AG04449 (cell line): Measurements from ENCODE around the gene RBM28.

Experiments
- CTCF ChIA-PET: fragments of 350-600 bp; formaldehyde crosslinking; extraction: SDS; loops from one replicate; lab custom pipeline; 2021; ENCODE audit warnings: antibody characterized with exemption; lab: Yijun Ruan, JAX
- POLR2A ChIA-PET: fragments of 400-600, 350-600 bp; formaldehyde crosslinking; extraction: SDS; loops from one replicate; lab custom pipeline; 2020; ENCODE audit warnings: antibody characterized with exemption, inconsistent platforms; lab: Yijun Ruan, JAX
- DNase-seq: peaks from one replicate; pipeline ENCODE4 v3.0.0-alpha.2; 2010; ENCODE audit warnings: low read depth, low spot score
- H3K4me3 ChIP-seq: 2 replicates; pipeline ENCODE4 v1.5.1; 2011; ENCODE audit warnings: low read depth, mild to moderate bottlenecking, control low read depth, low read length
- CTCF ChIP-seq: IDR thresholded peaks from one replicate; pipeline ENCODE4 v1.5.1; 2011; ENCODE audit warnings: mild to moderate bottlenecking, moderate library complexity, low read length, control low read depth, inconsistent platforms; ENCODE audit not compliant: insufficient read depth; ENCODE audit errors: missing control alignments

RBM28 gene

GRCh38 chr7:128384726-128385125 lies 41.0 kb upstream of the RBM28 start:
- no peak for TF ChIP-seq CTCF
- CTCF ChIA-PET = interaction anchor here (0.8 to 13.2 kb wide), 6 partner anchors 15 to 40 kb away, joined by 3 to 690 read pairs (median 3); partner anchors contain the start of gene RBM28
- no peak for DNase-seq
- POLR2A ChIA-PET = no interaction called here
- H3K4me3 ChIP-seq = no peak overlapping the region

- CTCF ChIA-PET = interaction anchor here (1.2 to 13.2 kb wide), 7 partner anchors 14 to 42 kb away, joined by 3 to 690 read pairs (median 17); partner anchors contain the start of gene RBM28
- DNase-seq = no peak
- TF ChIP-seq CTCF = no peak
- H3K4me3 ChIP-seq = no peak overlapping the region
- POLR2A ChIA-PET = no interaction called here
These were observed 40.1 kb upstream of the RBM28 start for GRCh38 chr7:128383776-128384175.

- no peak for DNase-seq
- TF ChIP-seq CTCF = peak; percentile 49
- POLR2A ChIA-PET = no interaction called here
- no peak overlapping the region for H3K4me3 ChIP-seq
- CTCF ChIA-PET = interaction anchor here (0.9 to 13.2 kb wide), 10 partner anchors 8 to 45 kb away, joined by 3 to 690 read pairs (median 8); partner anchors contain the start of gene RBM28
These were observed 37.6 kb upstream of the RBM28 start for GRCh38 chr7:128381161-128381821.

GRCh38 chr7:128380483-128381106 lies 36.9 kb upstream of the RBM28 start:
- DNase-seq = no peak
- H3K4me3 ChIP-seq = no peak overlapping the region
- POLR2A ChIA-PET = no interaction called here
- no peak for TF ChIP-seq CTCF
- CTCF ChIA-PET = interaction anchor here (0.8 to 13.2 kb wide), 8 partner anchors 9 to 44 kb away, joined by 3 to 690 read pairs (median 12); partner anchors contain the start of gene RBM28

- H3K4me3 ChIP-seq = no peak overlapping the region
- ChIA-PET POLR2A (no interaction called here), CTCF (interaction anchor here (0.8 to 13.2 kb wide), 7 partner anchors 10 to 45 kb away, joined by 3 to 690 read pairs (median 7); partner anchors contain the start of gene RBM28)
- DNase-seq = no peak
- no peak for TF ChIP-seq CTCF
These were observed 36.3 kb upstream of the RBM28 start for GRCh38 chr7:128379900-128380479.

GRCh38 chr7:128378637-128379036 lies 34.9 kb upstream of the RBM28 start:
- no peak overlapping the region for H3K4me3 ChIP-seq
- no peak for TF ChIP-seq CTCF
- ChIA-PET CTCF (interaction anchor here (0.7 to 12.4 kb wide), 6 partner anchors 8 to 34 kb away, joined by 3 to 176 read pairs (median 5); no protein-coding TSS in a partner anchor), POLR2A (no interaction called here)
- DNase-seq = no peak
